CD14-positive monocyte (primary cell): ENCODE measurements around the gene SUGCT. TPM values are rescaled to one million over a fixed set of nuclear protein-coding genes. Genes with fewer than 3 reads are reported as not detected.

ENCODE experiments used
- DNase-seq, 3 donors: peaks; one replicate each; pipeline ENCODE4 v3.0.0-alpha.2; 2011 to 2022
- H2AFZ ChIP-seq: 2 replicates; pipeline ENCODE4 v1.6.0; 2012; ENCODE audit warnings: mild to moderate bottlenecking, low read depth, low read length, inconsistent platforms; ENCODE audit not compliant: insufficient read depth, poor library complexity, severe bottlenecking
- H3K27ac ChIP-seq, 2 donors: 1 replicate in 1 of 2; 2 replicates in 1 of 2; pipeline ENCODE4 v1.5.1; 2012 to 2013; ENCODE audit warnings: low read length in 2 of 2, control low read depth in 1 of 2, inconsistent platforms in 1 of 2, low read depth in 1 of 2, mild to moderate bottlenecking in 1 of 2
- H3K27me3 ChIP-seq, 2 donors: one replicate each; pipeline versions ENCODE4 v1.6.0 to v1.6.1; 2011 to 2013; ENCODE audit warnings: low read length in 2 of 2; ENCODE audit not compliant: control insufficient read depth in 2 of 2, insufficient read depth in 2 of 2
- H3K36me3 ChIP-seq, 2 donors: replicated peaks in 1 of 2; 1 replicate in 1 of 2; 2 replicates in 1 of 2; pipeline versions ENCODE4 v1.5.1 to v1.6.1; 2012 to 2013; ENCODE audit warnings: low read length in 2 of 2, control low read depth in 1 of 2, inconsistent platforms in 1 of 2, mild to moderate bottlenecking in 1 of 2; ENCODE audit not compliant: insufficient read depth in 2 of 2, control insufficient read depth in 1 of 2
- H3K4me1 ChIP-seq, 2 donors: 1 replicate in 1 of 2; 2 replicates in 1 of 2; pipeline versions ENCODE4 v1.5.1 to v1.6.1; 2012 to 2013; ENCODE audit warnings: low read length in 2 of 2, control low read depth in 1 of 2, inconsistent platforms in 1 of 2, mild to moderate bottlenecking in 1 of 2, moderate library complexity in 1 of 2; ENCODE audit not compliant: insufficient read depth in 2 of 2, control insufficient read depth in 1 of 2
- H3K4me2 ChIP-seq: replicated peaks from 2 replicates; pipeline ENCODE3; 2012; ENCODE audit warnings: low read length, moderate library complexity, mild to moderate bottlenecking; ENCODE audit not compliant: poor library complexity, severe bottlenecking; ENCODE audit errors: extremely low read depth
- H3K4me3 ChIP-seq, 3 experiments: fragments of 200-600 bp in 1 of 3; sonication (generic) in 1 of 3; replicated peaks in 1 of 3; 1 replicate in 2 of 3; 2 replicates in 1 of 3; pipeline ENCODE4 v1.5.1; 2011 to 2013; ENCODE audit warnings: low read length in 3 of 3, mild to moderate bottlenecking in 3 of 3, control low read depth in 2 of 3, low read depth in 2 of 3, inconsistent platforms in 1 of 3, moderate library complexity in 1 of 3
- H3K79me2 ChIP-seq: 2 replicates; pipeline ENCODE4 v1.6.0; 2012; ENCODE audit warnings: mild to moderate bottlenecking, control low read depth, inconsistent platforms, low read length, moderate library complexity; ENCODE audit not compliant: insufficient read depth
- H3K9ac ChIP-seq: 2 replicates; pipeline ENCODE4 v1.6.0; 2017; ENCODE audit warnings: low read length, mild to moderate bottlenecking; ENCODE audit not compliant: insufficient read depth, poor library complexity, severe bottlenecking
- H3K9me3 ChIP-seq, 2 donors: replicated peaks in 1 of 2; 1 replicate in 1 of 2; 2 replicates in 1 of 2; pipeline versions ENCODE4 v1.5.1 to v1.6.1; 2012 to 2013; ENCODE audit warnings: low read length in 2 of 2, control low read depth in 1 of 2; ENCODE audit not compliant: control insufficient read depth in 1 of 2, insufficient read depth in 1 of 2
- H4K20me1 ChIP-seq: 2 replicates; pipeline ENCODE4 v1.6.0; 2012; ENCODE audit warnings: mild to moderate bottlenecking, low read length, control low read depth, moderate library complexity; ENCODE audit not compliant: insufficient read depth
- H3K27ac Mint-ChIP-seq, 7 donors: one replicate each; pipeline ENCODE4 v1.8.0; 2020; ENCODE audit warnings: mild to moderate bottlenecking in 7 of 7, mixed read lengths in 7 of 7, moderate library complexity in 6 of 7, inconsistent platforms in 2 of 7
- H3K27me3 Mint-ChIP-seq, 3 donors: one replicate each; pipeline ENCODE4 v1.8.0; 2021 to 2022; ENCODE audit warnings: low read depth in 3 of 3, mild to moderate bottlenecking in 3 of 3, mixed read lengths in 3 of 3, moderate library complexity in 3 of 3, inconsistent platforms in 1 of 3
- H3K36me3 Mint-ChIP-seq, 2 donors: one replicate each; pipeline ENCODE4 v1.8.0; 2020; ENCODE audit warnings: mixed read lengths in 2 of 2, inconsistent platforms in 1 of 2, mild to moderate bottlenecking in 1 of 2
- H3K4me1 Mint-ChIP-seq: one replicate; pipeline ENCODE4 v1.8.0; 2020; ENCODE audit warnings: mild to moderate bottlenecking, mixed read lengths
- H3K4me3 Mint-ChIP-seq, 2 donors: one replicate each; pipeline ENCODE4 v1.8.0; 2020; ENCODE audit warnings: mild to moderate bottlenecking in 2 of 2, mixed read lengths in 2 of 2, moderate library complexity in 1 of 2
- H3K9me3 Mint-ChIP-seq, 7 donors: one replicate each; pipeline ENCODE4 v1.8.0; 2020 to 2022; ENCODE audit warnings: mixed read lengths in 7 of 7, mild to moderate bottlenecking in 6 of 7, moderate library complexity in 6 of 7, inconsistent platforms in 2 of 7
- WGBS: methylation state at CpG from one replicate; pipeline ENCODE4 v1.1.5; 2013; ENCODE audit warnings: missing lambda C conversion rate; ENCODE audit not compliant: insufficient coverage; 5-methylcytosine and 5-hydroxymethylcytosine counted together
- intact Hi-C, 2 donors: fragments of 100-400 bp; cut with micrococcal nuclease; formaldehyde crosslinking; loops; one replicate each; pipeline versions ENCODE4 v1.15.0 to v1.15.1; 2023
- polyA plus RNA-seq, 3 donors: library from polyadenylated mRNA; depleted of rRNA in 1 of 3; unstranded in 2 of 3; stranded (reverse) in 1 of 3; fragments of 300-500 nt in 2 of 3; fragments of >200 nt in 1 of 3; fragmentation: Illumina TruSeq in 2 of 3; gene quantifications; 1 replicate in 2 of 3; 2 replicates in 1 of 3; pipeline ENCODE4 v1.2.3, GENCODE V29; 2012 to 2021
- TF ChIP-seq, protein P1 (sequence below): fragments of 200-600 bp; IDR thresholded peaks from one replicate; pipeline ENCODE4 v1.8.0; 2022; ENCODE audit warnings: antibody characterized with exemption, mild to moderate bottlenecking

The SUGCT gene
- polyA plus RNA-seq, 3 donors: not detected

DNA sequence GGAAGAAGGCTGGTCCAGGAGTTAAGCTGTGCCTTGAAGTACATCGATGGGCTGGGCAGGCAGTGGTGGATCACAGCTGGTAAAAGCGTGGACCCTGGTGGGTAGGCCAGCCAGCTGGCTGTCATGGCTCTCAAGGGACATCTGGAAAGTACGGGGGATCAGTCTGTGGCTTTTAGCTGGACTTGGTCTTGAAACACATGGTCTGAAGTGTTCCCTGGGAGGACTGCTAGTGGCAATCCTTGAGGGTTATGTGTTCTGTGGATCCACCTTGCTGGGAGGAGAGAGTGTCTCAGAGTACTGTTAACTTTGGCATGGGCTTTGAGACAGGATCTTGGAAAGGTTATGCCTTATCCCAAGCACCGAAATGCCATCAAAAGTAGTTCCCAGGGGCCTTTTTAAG lies 754.3 kb downstream of the SUGCT start:
- Histone ChIP-seq H3K9ac (no peak overlapping the region), H3K36me3 (no peaks in the 10 kb centered on the region), H3K9me3 (peaks cover 5 to 9% of the 10 kb centered on the region in 2 donors), H2AFZ (no peak overlapping the region), H3K27me3 (no peaks in the 10 kb centered on the region), H3K4me3 (no peak overlapping the region), H3K4me2 (no peak overlapping the region), H3K79me2 (no peaks in the 10 kb centered on the region), H4K20me1 (no peaks in the 10 kb centered on the region), H3K27ac (no peak overlapping the region), H3K4me1 (no peaks in the 10 kb centered on the region)
- no peak for DNase-seq
- WGBS: 87% methylated on average over 4 of the region's 4 CpGs
- TF ChIP-seq, protein P1, sequence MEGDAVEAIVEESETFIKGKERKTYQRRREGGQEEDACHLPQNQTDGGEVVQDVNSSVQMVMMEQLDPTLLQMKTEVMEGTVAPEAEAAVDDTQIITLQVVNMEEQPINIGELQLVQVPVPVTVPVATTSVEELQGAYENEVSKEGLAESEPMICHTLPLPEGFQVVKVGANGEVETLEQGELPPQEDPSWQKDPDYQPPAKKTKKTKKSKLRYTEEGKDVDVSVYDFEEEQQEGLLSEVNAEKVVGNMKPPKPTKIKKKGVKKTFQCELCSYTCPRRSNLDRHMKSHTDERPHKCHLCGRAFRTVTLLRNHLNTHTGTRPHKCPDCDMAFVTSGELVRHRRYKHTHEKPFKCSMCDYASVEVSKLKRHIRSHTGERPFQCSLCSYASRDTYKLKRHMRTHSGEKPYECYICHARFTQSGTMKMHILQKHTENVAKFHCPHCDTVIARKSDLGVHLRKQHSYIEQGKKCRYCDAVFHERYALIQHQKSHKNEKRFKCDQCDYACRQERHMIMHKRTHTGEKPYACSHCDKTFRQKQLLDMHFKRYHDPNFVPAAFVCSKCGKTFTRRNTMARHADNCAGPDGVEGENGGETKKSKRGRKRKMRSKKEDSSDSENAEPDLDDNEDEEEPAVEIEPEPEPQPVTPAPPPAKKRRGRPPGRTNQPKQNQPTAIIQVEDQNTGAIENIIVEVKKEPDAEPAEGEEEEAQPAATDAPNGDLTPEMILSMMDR: no peak
- H3K27ac Mint-ChIP-seq: no peak overlapping the region
- H3K27me3 Mint-ChIP-seq: peaks cover 0 to 2% (median 0%) of the 10 kb centered on the region in 3 donors
- no peaks in the 10 kb centered on the region for H3K36me3 Mint-ChIP-seq
- no peak overlapping the region for H3K4me3 Mint-ChIP-seq
- H3K4me1 Mint-ChIP-seq: no peaks in the 10 kb centered on the region
- intact Hi-C loops: no loop called here
- peaks cover 9 to 28% (median 22%) of the 10 kb centered on the region in 7 donors for H3K9me3 Mint-ChIP-seq

- H4K20me1 ChIP-seq: no peaks in the 10 kb centered on the region
- no peak for DNase-seq
- H3K4me1 Mint-ChIP-seq: no peaks in the 10 kb centered on the region
- H3K9ac ChIP-seq: no peak overlapping the region
- no peak overlapping the region for H3K4me3 Mint-ChIP-seq
- H3K4me2 ChIP-seq: no peak overlapping the region
- no peaks in the 10 kb centered on the region for H3K4me1 ChIP-seq
- peaks cover 0 to 2% (median 0%) of the 10 kb centered on the region in 3 donors for H3K27me3 Mint-ChIP-seq
- TF ChIP-seq, protein P1: no peak
- H3K27ac ChIP-seq: no peak overlapping the region
- H3K36me3 ChIP-seq: no peaks in the 10 kb centered on the region
- WGBS: no CpG with 5 or more reads among the region's 2 CpGs
- no peaks in the 10 kb centered on the region for H3K27me3 ChIP-seq
- no peak overlapping the region for H3K4me3 ChIP-seq
- no peaks in the 10 kb centered on the region for H3K79me2 ChIP-seq
- no peak overlapping the region for H3K27ac Mint-ChIP-seq
- H2AFZ ChIP-seq: no peak overlapping the region
- H3K9me3 Mint-ChIP-seq: peaks cover 9 to 28% (median 20%) of the 10 kb centered on the region in 7 donors
- no peaks in the 10 kb centered on the region for H3K36me3 Mint-ChIP-seq
- H3K9me3 ChIP-seq: peaks cover 5 to 9% of the 10 kb centered on the region in 2 donors
- intact Hi-C loops: no loop called here
Observed at GRCh38 chr7:40889539-40889938, 754.7 kb downstream of the SUGCT start.
